ENCODE measurements around the gene FANCL. TPM values are rescaled to one million over a fixed set of nuclear protein-coding genes. Genes with fewer than 3 reads are reported as not detected.
A peak's percentile ranks its signal among the peaks of the same experiment; 100 is the strongest.
"Not testable (repeated sequence)": the region's sequence is repeated elsewhere in the genome, so short reads cannot be mapped to it uniquely, and the experiment has no call there.

FANCL gene
- total and polyA plus RNA-seq, 11 donors = 6.3 to 17.5 (median 9.8) TPM

- Histone ChIP-seq H3K4me1 (peaks cover 0 to 13% (median 0%) of the 10 kb centered on the region in 12 donors), H3K36me3 (peaks cover 0 to 22% (median 8%) of the 10 kb centered on the region in 9 donors), H3K4me3 (no peak overlapping the region), H3K9me3 (no peaks in the 10 kb centered on the region), H3K27me3 (no peaks in the 10 kb centered on the region), H3K27ac (no peak overlapping the region)
- intact Hi-C loops (cut with DNase I) = no loop called here
- 95 to 96% (median 96%) methylated on average over 3 of the region's 3 CpGs for WGBS, 4 donors
- DNase-seq (no peak), ATAC-seq (no peak)
- TF ChIP-seq POLR2A (IDR thresholded peaks at IDR 0.05) = no peak
- TF ChIP-seq CTCF (IDR thresholded peaks at IDR 0.05) = no peak
Measured at GRCh38 chr2:58127111-58127510, 114.0 kb downstream of the FANCL start.

- peaks cover 0 to 25% (median 8%) of the 10 kb centered on the region in 9 donors for H3K36me3 ChIP-seq
- no peak overlapping the region for H3K4me3 ChIP-seq
- H3K27ac ChIP-seq = no peak overlapping the region
- DNase-seq (no peak), ATAC-seq (no peak)
- H3K27me3 ChIP-seq = no peaks in the 10 kb centered on the region
- no peaks in the 10 kb centered on the region for H3K4me1 ChIP-seq
- TF ChIP-seq CTCF (IDR thresholded peaks at IDR 0.05) (no peak), POLR2A (IDR thresholded peaks at IDR 0.05) (no peak)
- intact Hi-C loops (cut with DNase I) = no loop called here
- 95 to 98% (median 97%) methylated on average over 3 of the region's 3 CpGs for WGBS, 4 donors
- H3K9me3 ChIP-seq = peaks cover 0 to 8% (median 0%) of the 10 kb centered on the region in 12 donors
Measured at GRCh38 chr2:58122540-58122939, 118.6 kb downstream of the FANCL start.

GRCh38 chr2:58122040-58122439 is 119.1 kb downstream of the FANCL start:
- no peaks in the 10 kb centered on the region for H3K4me1 ChIP-seq
- no peak overlapping the region for H3K27ac ChIP-seq
- H3K9me3 ChIP-seq = peaks cover 0 to 8% (median 0%) of the 10 kb centered on the region in 12 donors
- WGBS, 4 donors = 85 to 91% (median 87%) methylated on average over 3 of the region's 3 CpGs
- intact Hi-C loops (cut with DNase I) = no loop called here
- no peak for ATAC-seq
- H3K4me3 ChIP-seq = no peak overlapping the region
- no peak for DNase-seq
- H3K27me3 ChIP-seq = no peaks in the 10 kb centered on the region
- H3K36me3 ChIP-seq = peaks cover 0 to 25% (median 8%) of the 10 kb centered on the region in 9 donors
- TF ChIP-seq CTCF (IDR thresholded peaks at IDR 0.05) = no peak
- TF ChIP-seq POLR2A (IDR thresholded peaks at IDR 0.05) = no peak

- 96 to 98% (median 97%) methylated on average over 5 of the region's 5 CpGs for WGBS, 4 donors
- no peak for DNase-seq
- H3K4me1 ChIP-seq = no peaks in the 10 kb centered on the region
- no peak overlapping the region for H3K27ac ChIP-seq
- H3K9me3 ChIP-seq = peaks cover 0 to 8% (median 0%) of the 10 kb centered on the region in 12 donors
- H3K4me3 ChIP-seq = no peak overlapping the region
- intact Hi-C loops (cut with DNase I) = no loop called here
- H3K36me3 ChIP-seq = peaks cover 0 to 21% (median 8%) of the 10 kb centered on the region in 9 donors
- TF ChIP-seq POLR2A (IDR thresholded peaks at IDR 0.05) (no peak), CTCF (IDR thresholded peaks at IDR 0.05) (no peak)
- H3K27me3 ChIP-seq = no peaks in the 10 kb centered on the region
- no peak for ATAC-seq
Measured at GRCh38 chr2:58120626-58121229, 120.4 kb downstream of the FANCL start.

GRCh38 chr2:58113563-58113962 is 127.6 kb downstream of the FANCL start:
- H3K27ac ChIP-seq = peak overlapping the region in 1 of 12 donors; percentile 75

More at GRCh38 chr2:58113563-58113962, 127.6 kb downstream of the FANCL start:
- H3K4me1 ChIP-seq = peaks cover 0 to 13% (median 0%) of the 10 kb centered on the region in 12 donors
- H3K4me3 ChIP-seq; intact Hi-C loops (cut with DNase I); DNase-seq; H3K36me3 ChIP-seq; H3K9me3 ChIP-seq; H3K27me3 ChIP-seq; ATAC-seq: not testable (repeated sequence)
- WGBS, 4 donors = 88 to 93% (median 92%) methylated on average over 9 of the region's 9 CpGs

Data from heart left ventricle (tissue), 16 donors.